Measurements from ENCODE around the gene ACADL.

The ACADL gene

DNA sequence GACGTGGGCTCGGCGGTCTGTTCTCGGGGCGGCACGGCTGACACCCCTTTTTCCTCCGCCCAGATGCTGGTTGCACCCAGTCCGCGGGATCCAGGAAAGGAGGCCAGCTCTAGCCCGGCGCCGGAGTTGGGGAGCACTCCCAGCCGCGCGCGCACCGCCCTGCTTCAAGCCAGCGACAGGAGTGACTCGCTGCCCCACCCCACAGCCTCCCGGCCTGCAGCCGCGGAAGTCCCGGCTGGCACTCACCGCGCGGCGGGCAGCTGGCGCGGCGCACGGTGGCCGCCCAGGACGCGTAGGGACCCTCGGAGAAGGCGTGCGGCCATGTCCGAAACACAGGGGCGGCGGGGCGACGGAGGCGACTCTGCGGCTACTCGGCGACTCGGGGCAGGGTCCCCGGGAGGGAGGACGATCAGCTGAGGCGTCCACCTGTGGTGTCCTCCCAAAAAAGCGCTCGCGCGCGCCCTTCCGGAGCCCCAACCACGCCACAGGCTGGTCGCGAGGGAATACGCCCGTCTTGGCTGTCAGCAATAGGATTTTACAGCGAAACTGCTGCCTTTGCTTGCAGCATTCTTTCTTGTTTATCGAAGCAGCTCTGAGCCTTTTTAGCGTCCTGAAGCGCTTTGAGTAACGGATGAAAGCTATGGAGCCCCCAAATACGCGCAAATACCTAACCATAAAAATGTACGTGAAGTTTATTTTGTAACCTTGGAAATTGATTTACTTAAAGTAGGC, at the start of gene ACADL:
TSS of gene ACADL (minus strand) at position 507 of the 732 bp plus-strand sequence. CDS start at position 323, 184 bp downstream.
- peak; percentile 84 for DNase-seq

GRCh38 chr2:210271300-210271699, 46.1 kb upstream of the ACADL start:
- no peak for DNase-seq

DNA sequence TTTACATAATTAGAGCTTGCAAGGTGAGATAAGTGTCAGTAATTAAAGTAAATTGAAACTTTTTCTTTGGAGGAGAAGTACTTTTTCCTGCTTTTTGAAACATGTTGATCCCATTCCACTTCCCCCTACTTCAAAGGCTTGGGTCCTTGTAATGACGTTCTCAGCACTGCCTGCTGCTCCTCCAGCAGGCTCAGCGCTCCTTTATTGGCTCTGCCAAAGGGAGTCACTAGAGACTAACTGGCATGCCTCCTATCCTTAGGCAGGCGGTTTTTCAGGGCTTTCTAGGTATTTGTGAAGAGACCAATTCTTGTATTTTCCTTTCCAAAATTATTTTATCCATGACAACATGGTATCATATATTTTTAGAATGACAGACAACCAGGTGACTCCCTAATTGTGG, 43.9 kb upstream of the ACADL start:
- peak; percentile 71 for DNase-seq

DNA sequence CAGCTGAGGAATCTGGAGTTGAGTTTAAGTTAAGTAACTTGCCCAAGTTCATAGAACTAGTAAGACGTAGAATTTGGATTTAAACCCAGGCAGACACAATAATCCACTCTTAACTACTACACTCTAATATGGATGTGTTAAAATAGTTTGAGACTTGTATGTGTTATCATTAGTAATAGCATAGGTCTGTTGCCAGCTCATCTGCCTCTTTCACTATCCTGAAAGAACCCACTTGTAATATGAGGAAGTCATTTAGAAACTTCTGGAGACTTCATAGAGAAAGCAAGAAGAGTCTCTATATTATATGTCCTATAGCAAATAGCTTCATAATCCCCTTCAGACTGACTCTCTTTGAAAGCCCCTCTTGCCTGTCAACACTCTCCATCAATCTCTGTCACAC, 43.0 kb upstream of the ACADL start:
- no peak for DNase-seq

GRCh38 chr2:210267698-210268097, 42.5 kb upstream of the ACADL start:
- no peak for DNase-seq

- DNase-seq, result no peak
Measured at GRCh38 chr2:210264282-210264681, 39.0 kb upstream of the ACADL start.

DNA sequence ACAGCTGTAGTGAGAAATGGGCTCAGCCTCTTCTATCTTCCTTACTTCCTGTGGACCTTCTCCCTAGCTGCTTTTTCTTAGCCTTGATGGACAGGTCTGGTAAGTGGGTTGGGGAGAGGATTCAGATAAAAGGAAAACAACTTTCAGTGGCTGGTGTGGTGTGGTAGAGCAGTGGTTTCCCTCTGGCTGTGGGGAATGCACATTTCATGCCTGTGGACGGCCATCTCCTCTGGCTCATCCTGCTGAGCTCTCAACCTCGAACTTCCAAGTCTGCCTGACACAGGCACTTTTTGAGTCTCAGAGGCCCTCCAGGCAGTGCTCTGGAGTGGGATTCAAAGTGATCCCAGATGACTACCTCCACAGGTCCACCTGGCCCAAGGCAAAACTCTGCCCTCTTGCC, 38.6 kb upstream of the ACADL start:
- peak; percentile 57 for DNase-seq

GRCh38 chr2:210262036-210262435, 36.8 kb upstream of the ACADL start:
- DNase-seq, result no peak

DNA sequence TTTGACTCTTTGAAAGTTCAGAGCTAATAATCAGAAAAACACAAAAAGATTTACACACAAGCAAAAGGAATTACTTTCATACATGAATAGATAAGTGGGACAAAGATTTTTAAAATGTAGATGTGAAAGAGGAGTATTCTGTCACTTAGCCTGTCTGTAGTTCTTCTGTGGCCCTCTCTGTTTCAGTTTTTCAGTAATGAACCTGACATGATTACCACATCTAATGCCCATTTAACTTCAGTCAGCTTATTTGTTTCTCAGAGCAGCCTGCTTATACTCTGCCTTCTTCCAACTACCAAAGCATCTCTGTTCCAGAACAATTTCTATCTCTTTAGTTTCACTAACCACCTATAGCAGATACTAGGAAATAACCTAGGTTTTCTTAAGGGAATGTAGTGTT, 34.4 kb upstream of the ACADL start:
- DNase-seq, result no peak

DNA sequence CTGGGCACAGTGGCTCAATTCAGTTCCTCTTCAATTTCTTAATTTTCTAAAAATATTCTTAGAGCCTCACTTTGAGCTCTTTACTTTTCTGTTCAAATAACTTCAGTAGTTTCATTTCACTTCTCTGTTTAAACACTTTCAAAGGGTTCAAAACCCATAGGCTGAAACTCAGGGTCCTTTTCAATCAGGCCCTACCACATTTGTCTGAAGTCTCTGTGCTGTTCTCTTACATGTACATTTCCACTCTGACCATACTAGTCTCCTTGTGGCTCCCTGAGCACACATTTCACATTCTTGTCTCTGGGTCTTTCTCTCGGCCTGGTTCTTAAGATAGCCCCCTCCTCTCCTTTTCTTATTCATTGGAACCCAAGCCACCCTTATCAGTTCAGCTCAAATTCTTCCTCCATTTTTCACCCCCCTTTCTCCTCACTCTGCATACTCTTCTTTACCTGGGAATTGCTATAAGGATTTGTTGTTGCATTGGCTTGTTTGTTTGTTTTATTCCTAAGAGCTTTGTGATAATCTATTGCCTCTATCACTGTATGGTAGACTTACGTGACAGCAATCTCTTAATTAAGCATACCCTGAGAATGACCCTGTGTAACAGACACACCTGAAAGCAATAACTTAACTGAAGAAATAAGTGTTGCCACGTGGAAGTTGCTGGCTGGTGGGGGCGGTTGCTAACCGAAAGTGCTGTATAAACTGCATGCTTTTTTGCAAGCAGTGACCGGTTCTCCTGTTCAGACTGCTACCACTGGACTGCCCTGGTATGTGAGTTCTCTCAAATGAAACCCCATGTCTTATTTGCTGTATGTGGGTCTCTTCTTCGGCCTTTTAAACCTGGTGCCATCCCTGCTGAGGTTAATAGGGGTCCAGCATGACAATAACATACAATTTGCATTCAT, 27.7 kb upstream of the ACADL start:
- no peak for DNase-seq

DNA sequence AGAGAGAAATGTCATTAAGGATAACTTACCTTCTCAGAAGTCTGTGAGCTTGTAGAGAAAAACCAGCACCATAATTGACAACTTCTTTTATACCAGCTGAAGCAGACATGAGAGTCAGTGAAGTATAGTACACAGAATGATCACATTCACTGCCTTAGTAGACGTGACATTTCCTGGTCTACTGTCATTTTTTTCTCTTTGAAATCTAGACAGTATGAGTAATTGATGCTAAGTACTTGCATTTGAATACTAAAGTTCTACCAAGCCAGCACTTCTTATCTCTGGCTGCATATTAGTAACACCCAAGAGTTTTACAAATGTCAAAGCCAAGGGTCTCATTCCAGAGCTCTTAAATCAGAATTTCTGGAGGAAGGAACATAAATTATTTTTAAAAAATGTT, 25.4 kb upstream of the ACADL start:
- no peak for DNase-seq

- no peak for DNase-seq
Measured at GRCh38 chr2:210233487-210233886, 8.2 kb upstream of the ACADL start.

GRCh38 chr2:210230984-210231383, 5.7 kb upstream of the ACADL start:
- DNase-seq, result no peak

- DNase-seq, result no peak
Measured at GRCh38 chr2:210230518-210230917, 5.3 kb upstream of the ACADL start.

DNA sequence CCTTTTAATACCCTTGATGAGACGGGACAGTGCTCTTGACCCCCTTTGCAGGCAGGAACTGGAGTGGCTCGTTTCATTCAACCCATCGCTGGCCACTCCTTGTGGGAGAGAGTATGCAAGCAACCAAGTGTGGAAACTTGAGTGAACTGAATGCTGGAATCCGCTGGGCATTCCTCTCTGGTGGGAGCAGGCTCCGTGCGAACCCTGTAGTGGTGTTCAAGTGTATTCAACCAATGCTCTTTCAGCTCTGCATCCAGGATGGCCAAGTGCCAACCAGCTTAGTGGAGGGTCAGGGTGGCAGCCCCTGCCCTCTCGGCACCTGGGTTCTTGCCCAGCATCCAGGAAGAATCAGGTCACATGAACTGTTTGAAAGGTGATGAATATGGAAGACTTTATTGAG, 3.3 kb upstream of the ACADL start:
- DNase-seq, result no peak

GRCh38 chr2:210227290-210228088, 2.2 kb upstream of the ACADL start:
- no peak for DNase-seq

DNA sequence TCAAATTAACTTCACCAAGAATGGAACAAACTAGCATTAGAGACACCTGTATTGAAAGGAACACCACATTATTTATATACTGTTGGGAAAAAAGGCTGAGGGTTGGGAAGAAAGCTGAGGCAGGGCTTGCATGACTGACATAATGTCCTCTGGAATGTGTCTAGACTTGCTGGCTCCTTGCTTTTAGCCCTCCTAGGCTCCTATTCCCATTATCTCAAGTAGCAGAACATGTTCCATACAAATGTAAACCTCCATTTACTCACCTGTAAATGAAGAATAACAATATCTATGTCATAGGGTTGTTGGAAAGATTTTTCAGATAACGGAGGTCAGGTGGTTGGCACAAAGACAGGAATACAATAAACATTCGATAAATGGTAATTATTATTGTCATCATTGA, 976 bp upstream of the ACADL start:
- DNase-seq, result no peak

DNA sequence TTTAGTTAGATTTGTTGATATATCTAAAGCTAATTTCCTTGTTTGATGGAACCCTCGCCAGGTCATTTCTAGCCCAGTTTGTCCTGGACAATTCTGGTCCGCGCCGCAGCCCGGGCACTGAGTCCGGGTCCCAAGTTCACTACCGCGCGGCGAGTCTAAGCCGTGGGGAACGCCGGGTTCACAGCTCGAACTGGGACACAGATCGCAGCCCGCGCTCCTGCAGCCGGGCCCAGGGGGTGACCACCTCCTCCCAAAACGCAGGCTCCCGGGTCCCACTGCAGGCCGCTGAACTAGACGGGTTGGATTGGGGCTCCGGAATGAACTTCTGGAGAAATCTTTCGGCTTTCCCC, 681 bp downstream of the ACADL start:
- peak; percentile 67 for DNase-seq

DNA sequence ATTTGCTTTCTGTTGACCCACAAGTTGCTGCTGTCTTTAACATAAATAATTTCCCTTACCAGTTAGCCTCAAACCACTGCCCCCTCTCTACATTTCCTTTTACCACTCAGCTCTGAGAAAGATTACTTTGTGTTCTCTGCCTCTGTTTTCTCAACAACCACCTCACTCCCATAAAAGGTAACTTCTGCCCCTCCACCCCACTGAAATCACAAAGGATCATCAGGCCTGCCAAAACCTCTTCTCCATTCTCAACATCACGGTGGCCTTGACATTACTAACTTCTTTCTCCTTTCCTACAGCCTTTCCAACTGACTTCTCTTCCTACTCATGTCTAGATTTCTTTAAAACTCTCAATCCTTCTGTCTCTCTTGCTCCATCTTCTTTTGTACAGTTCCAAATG, 10.1 kb downstream of the ACADL start:
- DNase-seq, result no peak

DNA sequence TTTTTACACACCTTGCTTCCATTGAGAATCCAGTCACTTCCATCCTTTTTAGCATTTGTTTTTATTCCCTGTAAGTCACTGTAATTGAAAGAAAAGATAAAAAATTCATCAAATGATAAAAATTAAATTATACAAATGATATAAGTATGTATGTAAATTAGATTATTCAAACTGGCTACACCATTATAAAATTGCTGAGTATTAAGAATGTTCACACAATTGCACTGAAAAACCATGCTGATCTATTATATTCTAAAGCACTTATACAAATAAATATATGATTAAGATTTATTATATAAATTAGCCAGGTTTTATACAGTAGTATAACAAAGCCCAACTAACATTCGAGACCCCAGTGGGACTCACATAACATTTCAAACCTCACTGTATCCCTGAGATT, 15.1 kb downstream of the ACADL start:
- no peak for DNase-seq

DNA sequence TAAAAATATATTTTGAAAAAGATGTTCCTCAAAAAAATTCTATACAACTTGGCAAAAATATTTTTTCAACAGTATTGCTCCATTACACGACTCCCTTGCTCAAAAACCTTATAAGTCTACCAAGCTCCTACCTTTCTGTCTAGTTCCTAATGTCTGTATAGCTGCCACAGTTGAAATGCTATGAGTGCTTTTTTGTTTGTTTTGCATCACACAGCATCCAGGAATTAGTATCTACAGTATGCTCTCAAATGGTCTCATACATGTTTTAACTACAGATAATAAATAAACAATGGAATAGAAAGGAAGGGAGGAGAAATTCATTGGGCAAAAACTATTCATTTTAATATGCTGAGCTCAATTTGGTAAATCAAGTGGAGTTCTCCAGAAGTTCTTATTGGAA, 17.3 kb downstream of the ACADL start:
- no peak for DNase-seq

DNA sequence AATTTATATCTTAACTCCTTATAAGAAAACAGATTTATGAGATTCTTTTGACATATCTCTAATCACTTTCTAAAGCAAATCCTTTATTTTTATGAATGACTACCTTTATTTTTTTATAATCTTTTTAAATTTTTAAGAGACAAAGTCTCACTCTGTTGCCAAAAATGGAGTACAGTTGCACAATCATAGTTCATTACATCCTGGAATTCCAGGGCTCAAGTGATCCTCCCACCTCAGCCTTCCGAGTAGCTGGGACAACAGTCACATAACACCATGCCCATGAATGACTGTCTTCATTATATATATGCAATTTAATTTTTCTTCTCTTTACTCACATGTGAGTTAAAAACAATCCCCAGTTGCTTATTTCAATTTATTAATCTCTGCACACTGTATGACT, 21.7 kb downstream of the ACADL start:
- no peak for DNase-seq

- DNase-seq, result no peak
Measured at GRCh38 chr2:210203147-210203546, 22.1 kb downstream of the ACADL start.

- no peak for DNase-seq
Measured at GRCh38 chr2:210199854-210200253, 25.4 kb downstream of the ACADL start.
